ENCODE results near the gene IQSEC1.
"Not testable (repeated sequence)": the region's sequence is repeated elsewhere in the genome, so short reads cannot be mapped to it uniquely, and the experiment has no call there.

Gene IQSEC1

GRCh38 chr3:12861611-12862010 lies 211.6 kb downstream of the IQSEC1 start:
- TF ChIP-seq, protein P1, sequence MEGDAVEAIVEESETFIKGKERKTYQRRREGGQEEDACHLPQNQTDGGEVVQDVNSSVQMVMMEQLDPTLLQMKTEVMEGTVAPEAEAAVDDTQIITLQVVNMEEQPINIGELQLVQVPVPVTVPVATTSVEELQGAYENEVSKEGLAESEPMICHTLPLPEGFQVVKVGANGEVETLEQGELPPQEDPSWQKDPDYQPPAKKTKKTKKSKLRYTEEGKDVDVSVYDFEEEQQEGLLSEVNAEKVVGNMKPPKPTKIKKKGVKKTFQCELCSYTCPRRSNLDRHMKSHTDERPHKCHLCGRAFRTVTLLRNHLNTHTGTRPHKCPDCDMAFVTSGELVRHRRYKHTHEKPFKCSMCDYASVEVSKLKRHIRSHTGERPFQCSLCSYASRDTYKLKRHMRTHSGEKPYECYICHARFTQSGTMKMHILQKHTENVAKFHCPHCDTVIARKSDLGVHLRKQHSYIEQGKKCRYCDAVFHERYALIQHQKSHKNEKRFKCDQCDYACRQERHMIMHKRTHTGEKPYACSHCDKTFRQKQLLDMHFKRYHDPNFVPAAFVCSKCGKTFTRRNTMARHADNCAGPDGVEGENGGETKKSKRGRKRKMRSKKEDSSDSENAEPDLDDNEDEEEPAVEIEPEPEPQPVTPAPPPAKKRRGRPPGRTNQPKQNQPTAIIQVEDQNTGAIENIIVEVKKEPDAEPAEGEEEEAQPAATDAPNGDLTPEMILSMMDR (IDR thresholded peaks at IDR 0.05; ENCODE audit: extremely low read depth, missing control alignments) = no peak
- no peak for DNase-seq (ENCODE audit: low spot score)

GRCh38 chr3:12859840-12860239 lies 213.4 kb downstream of the IQSEC1 start:
- TF ChIP-seq, protein P1 (IDR thresholded peaks at IDR 0.05; ENCODE audit: extremely low read depth, missing control alignments) = no peak
- no peak for DNase-seq (ENCODE audit: low spot score)

DNA sequence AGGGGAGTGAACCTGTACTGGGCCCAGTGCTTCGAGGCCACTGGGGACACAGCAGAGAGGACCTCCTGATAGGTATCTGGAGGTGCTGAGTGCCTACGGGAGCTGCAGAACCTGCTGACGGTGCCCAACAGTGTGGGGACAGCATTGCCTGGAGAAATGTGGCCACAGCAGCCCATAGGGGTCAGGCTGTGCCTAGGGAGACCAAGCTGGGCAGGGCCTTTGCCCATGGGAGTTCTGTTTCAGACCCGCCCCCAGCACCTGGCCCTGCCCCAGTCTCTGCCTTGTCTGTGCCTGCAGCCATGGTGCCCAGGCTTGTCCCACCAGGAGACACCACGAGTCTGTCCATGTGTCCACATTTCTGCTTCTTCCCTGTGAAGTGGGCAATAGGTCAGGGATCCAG lies 216.6 kb downstream of the IQSEC1 start:
- no peak for DNase-seq (ENCODE audit: low spot score)

DNA sequence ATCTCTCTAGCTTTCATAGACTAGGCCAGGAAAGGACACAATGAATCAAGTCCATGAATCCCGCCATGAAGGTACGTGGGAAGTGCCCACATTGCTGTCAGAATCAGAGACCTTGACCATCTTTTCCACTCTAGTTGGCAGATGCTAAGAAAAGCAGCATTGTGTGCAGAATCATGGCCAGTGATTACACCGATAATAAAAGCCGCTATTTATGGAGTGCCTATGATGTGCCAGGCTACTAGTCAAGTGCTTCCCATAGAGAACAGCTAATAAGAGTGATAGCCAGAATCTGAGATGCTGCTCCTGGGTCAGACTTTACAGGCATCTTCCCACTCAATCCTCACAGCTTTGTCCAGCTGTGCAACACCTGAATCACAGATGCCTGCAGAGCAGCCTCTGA lies 218.7 kb downstream of the IQSEC1 start:
- DNase-seq (ENCODE audit: low spot score) = no peak

More for the DNA sequence above, 216.6 kb downstream of the IQSEC1 start:
- TF ChIP-seq, protein P1 (IDR thresholded peaks at IDR 0.05; ENCODE audit: extremely low read depth, missing control alignments) = no peak

DNA sequence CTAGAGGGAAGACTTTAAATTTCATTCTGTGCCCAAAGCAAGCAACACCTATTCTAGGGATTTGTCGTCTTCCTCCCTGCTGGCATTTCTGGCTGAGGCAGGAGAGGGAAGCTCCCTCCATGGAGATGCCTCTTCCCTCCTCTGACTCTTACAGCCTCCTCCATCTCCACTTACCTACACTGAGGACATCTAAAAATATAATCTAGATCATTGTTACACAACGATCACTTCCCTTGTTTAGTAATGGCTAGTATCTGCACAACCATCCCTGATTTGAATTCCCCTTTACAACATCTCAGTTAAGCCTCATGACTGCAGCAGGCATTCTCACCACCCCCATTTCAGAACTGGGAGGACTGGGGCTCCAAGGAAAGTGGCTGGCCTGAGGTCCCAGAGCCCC lies 219.4 kb downstream of the IQSEC1 start:
- not testable (repeated sequence) for DNase-seq (ENCODE audit: low spot score)

More for the DNA sequence above, 218.7 kb downstream of the IQSEC1 start:
- TF ChIP-seq, protein P1 (IDR thresholded peaks at IDR 0.05; ENCODE audit: extremely low read depth, missing control alignments) = no peak

DNA sequence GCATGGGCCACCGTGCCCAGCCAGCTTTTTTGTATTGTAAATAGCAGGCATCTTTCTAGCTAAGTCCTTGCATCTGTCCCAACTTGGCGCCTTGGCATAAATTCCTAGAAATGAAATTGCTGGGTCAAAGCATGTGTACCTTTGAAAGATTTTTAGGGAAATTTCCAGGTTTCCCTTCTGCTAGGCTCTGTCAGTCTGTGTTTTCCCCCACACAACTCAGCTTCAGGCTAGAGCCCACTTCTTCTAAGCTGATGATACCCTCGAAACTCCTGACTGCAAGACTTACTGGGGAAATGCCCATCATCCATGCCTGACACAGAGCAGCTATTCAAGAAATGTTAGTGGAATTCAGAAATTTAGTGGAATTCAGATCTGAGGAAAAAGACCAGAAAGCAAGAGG lies 221.0 kb downstream of the IQSEC1 start:
- DNase-seq (ENCODE audit: low spot score) = no peak
- TF ChIP-seq, protein P1 (IDR thresholded peaks at IDR 0.05; ENCODE audit: extremely low read depth, missing control alignments) = no peak

All from GM20000 (cell line).